GM18526 (cell line): Measurements from ENCODE around the gene SZRD1.

Experiments
- POLR2A ChIP-seq: IDR thresholded peaks from 3 replicates; pipeline ENCODE4 v1.6.1; 2011; ENCODE audit not compliant: insufficient read length; ENCODE audit errors: extremely low read depth

The SZRD1 gene

GRCh38 chr1:16366722-16367257, at the start of gene SZRD1:
Gene SZRD1, plus strand, starts transcription at chr1:16367242. Its CDS starts 16 bp downstream, at chr1:16367258.
- no peak for TF ChIP-seq POLR2A

GRCh38 chr1:16318555-16318954, 48.5 kb upstream of the SZRD1 start:
- TF ChIP-seq POLR2A, result no peak

GRCh38 chr1:16321176-16321867, 45.7 kb upstream of the SZRD1 start:
- no peak for TF ChIP-seq POLR2A

- TF ChIP-seq POLR2A, result no peak
Measured at GRCh38 chr1:16324456-16324890, 42.6 kb upstream of the SZRD1 start.

- no peak for TF ChIP-seq POLR2A
Measured at GRCh38 chr1:16326833-16327404, 40.1 kb upstream of the SZRD1 start.

- TF ChIP-seq POLR2A, result no peak
Measured at GRCh38 chr1:16334655-16335340, 32.2 kb upstream of the SZRD1 start.

- no peak for TF ChIP-seq POLR2A
Measured at GRCh38 chr1:16338961-16339360, 28.1 kb upstream of the SZRD1 start.

- TF ChIP-seq POLR2A, result no peak
Measured at GRCh38 chr1:16340673-16341072, 26.4 kb upstream of the SZRD1 start.

- TF ChIP-seq POLR2A, result no peak
Measured at GRCh38 chr1:16342331-16343062, 24.5 kb upstream of the SZRD1 start.

- no peak for TF ChIP-seq POLR2A
Measured at GRCh38 chr1:16348414-16349182, 18.4 kb upstream of the SZRD1 start.

GRCh38 chr1:16349847-16350406, 17.1 kb upstream of the SZRD1 start:
- no peak for TF ChIP-seq POLR2A

GRCh38 chr1:16351456-16351993, 15.5 kb upstream of the SZRD1 start:
- TF ChIP-seq POLR2A, result no peak

- TF ChIP-seq POLR2A, result peak; percentile 85
Measured at GRCh38 chr1:16351994-16352841, 14.8 kb upstream of the SZRD1 start, which contains the start of gene FBXO42. Gene FBXO42, minus strand, starts transcription at chr1:16352480. Its CDS starts 37,062 bp downstream, at chr1:16315418.

GRCh38 chr1:16352842-16353535, 14.1 kb upstream of the SZRD1 start:
- TF ChIP-seq POLR2A, result no peak
